GM10266 (cell line): ENCODE measurements around the gene DDX43.
"Not testable (repeated sequence)": the region's sequence is repeated elsewhere in the genome, so short reads cannot be mapped to it uniquely, and the experiment has no call there.

Experiments used
- DNase-seq: peaks from one replicate; pipeline ENCODE4 v3.0.0; 2012; ENCODE audit errors: extremely low spot score
- CTCF ChIP-seq: IDR thresholded peaks from 2 replicates; pipeline ENCODE4 v1.5.1; 2012; ENCODE audit warnings: mild to moderate bottlenecking, low read depth; ENCODE audit not compliant: control insufficient read depth, insufficient read depth; ENCODE audit errors: missing control alignments

DDX43 gene

GRCh38 chr6:73371984-73372383, 22.6 kb upstream of the DDX43 start:
- TF ChIP-seq CTCF: no peak
- no peak for DNase-seq

GRCh38 chr6:73372516-73372915, 22.1 kb upstream of the DDX43 start:
- TF ChIP-seq CTCF: no peak
- DNase-seq: no peak

- TF ChIP-seq CTCF: no peak
- no peak for DNase-seq
These were observed 19.4 kb upstream of the DDX43 start for GRCh38 chr6:73375216-73375615.

GRCh38 chr6:73377225-73377624, 17.4 kb upstream of the DDX43 start:
- no peak for DNase-seq

GRCh38 chr6:73381531-73381930, 13.1 kb upstream of the DDX43 start:
- DNase-seq: not testable (repeated sequence)

More at GRCh38 chr6:73377225-73377624, 17.4 kb upstream of the DDX43 start:
- no peak for TF ChIP-seq CTCF

GRCh38 chr6:73382462-73383113, 12.0 kb upstream of the DDX43 start:
- TF ChIP-seq CTCF: no peak
- no peak for DNase-seq

- no peak for DNase-seq
- no peak for TF ChIP-seq CTCF
These were observed 6.2 kb upstream of the DDX43 start for GRCh38 chr6:73388433-73388799.
